Naive thymus-derived CD4-positive, alpha-beta T cell (primary cell): ENCODE measurements around the gene SORCS2. TPM values are rescaled to one million over a fixed set of nuclear protein-coding genes. Genes with fewer than 3 reads are reported as not detected.

Experiments used
- ATAC-seq: fragments of 150-1000 bp; cut with Tn5 transposase; 2 replicates; pipeline ENCODE4 v1.10.0; 2021; ENCODE audit warnings: mild to moderate bottlenecking, moderate library complexity
- CTCF ChIA-PET: fragments of 350-600 bp; sonication (Branson Sonifier 250); formaldehyde crosslinking; loops from one replicate; lab custom pipeline; 2021; ENCODE audit warnings: antibody characterized with exemption; lab: Charles Lee
- POLR2A ChIA-PET: fragments of 350-600 bp; sonication (Branson Sonifier 250); formaldehyde crosslinking; loops from one replicate; lab custom pipeline; 2021; ENCODE audit warnings: antibody characterized with exemption, inconsistent platforms; lab: Charles Lee
- DNase-seq, 9 donors: peaks; one replicate each; pipeline versions ENCODE4 v3.0.0 to v3.0.0-alpha.2; 2020 to 2022; ENCODE audit warnings: mixed read lengths in 1 of 9
- H3K27ac ChIP-seq: one replicate; pipeline ENCODE4 v1.7.0; 2013; ENCODE audit warnings: mild to moderate bottlenecking, low read depth, low read length, moderate library complexity
- H3K27me3 ChIP-seq, 2 donors: one replicate each; pipeline ENCODE4 v1.7.0; 2013; ENCODE audit warnings: low read length in 2 of 2, mild to moderate bottlenecking in 2 of 2, moderate library complexity in 2 of 2; ENCODE audit not compliant: control insufficient read depth in 2 of 2, insufficient read depth in 2 of 2
- H3K36me3 ChIP-seq, 3 experiments: 1 replicate in 2 of 3; 2 replicates in 1 of 3; pipeline ENCODE4 v1.7.0; 2013; ENCODE audit warnings: low read length in 3 of 3, mild to moderate bottlenecking in 3 of 3, moderate library complexity in 1 of 3; ENCODE audit not compliant: insufficient read depth in 3 of 3, control insufficient read depth in 2 of 3
- H3K4me1 ChIP-seq, 2 donors: one replicate each; pipeline ENCODE4 v1.7.0; 2013; ENCODE audit warnings: low read length in 2 of 2, mild to moderate bottlenecking in 2 of 2, moderate library complexity in 1 of 2; ENCODE audit not compliant: control insufficient read depth in 2 of 2, insufficient read depth in 2 of 2
- H3K4me3 ChIP-seq: 2 replicates; pipeline ENCODE4 v1.7.0; 2013; ENCODE audit warnings: mild to moderate bottlenecking, low read length
- H3K9me3 ChIP-seq, 3 experiments: 1 replicate in 2 of 3; 2 replicates in 1 of 3; pipeline ENCODE4 v1.7.0; 2013; ENCODE audit warnings: low read length in 3 of 3; ENCODE audit not compliant: control insufficient read depth in 2 of 3
- H3K27ac Mint-ChIP-seq, 9 donors: one replicate each; pipeline ENCODE4 v1.8.0; 2020 to 2022; ENCODE audit warnings: mixed read lengths in 9 of 9, mild to moderate bottlenecking in 8 of 9, moderate library complexity in 5 of 9, inconsistent platforms in 2 of 9
- H3K27me3 Mint-ChIP-seq, 5 donors: one replicate each; pipeline ENCODE4 v1.8.0; 2021 to 2022; ENCODE audit warnings: mixed read lengths in 5 of 5, mild to moderate bottlenecking in 1 of 5
- H3K36me3 Mint-ChIP-seq, 5 donors: one replicate each; pipeline ENCODE4 v1.8.0; 2020 to 2022; ENCODE audit warnings: mixed read lengths in 5 of 5, mild to moderate bottlenecking in 3 of 5, inconsistent platforms in 1 of 5
- H3K4me1 Mint-ChIP-seq, 7 donors: one replicate each; pipeline ENCODE4 v1.8.0; 2020 to 2022; ENCODE audit warnings: mixed read lengths in 7 of 7, mild to moderate bottlenecking in 3 of 7, inconsistent platforms in 1 of 7
- H3K4me3 Mint-ChIP-seq, 10 donors: one replicate each; pipeline ENCODE4 v1.8.0; 2020 to 2022; ENCODE audit warnings: mild to moderate bottlenecking in 10 of 10, mixed read lengths in 10 of 10, moderate library complexity in 6 of 10, inconsistent platforms in 2 of 10
- H3K9me3 Mint-ChIP-seq, 11 donors: one replicate each; pipeline ENCODE4 v1.8.0; 2020 to 2022; ENCODE audit warnings: mixed read lengths in 11 of 11, mild to moderate bottlenecking in 4 of 11, inconsistent platforms in 1 of 11, moderate library complexity in 1 of 11
- intact Hi-C, 2 donors: fragments of 100-400 bp; cut with micrococcal nuclease; formaldehyde crosslinking; loops; one replicate each; pipeline ENCODE4 v1.15.1; 2023
- polyA plus RNA-seq, 2 donors: library from polyadenylated mRNA; unstranded; fragments of 300-500 nt; fragmentation: Illumina TruSeq; gene quantifications; one replicate each; pipeline ENCODE4 v1.2.3, GENCODE V29; 2021
- total RNA-seq, 6 experiments: library from RNA in 5 of 6; stranded (reverse) in 5 of 6; gene quantifications; 1 replicate in 5 of 6; 2 replicates in 1 of 6; pipeline ENCODE4 v1.2.3 and lab custom pipeline; 2021 to 2026

The SORCS2 gene
- total and polyA plus RNA-seq, 7 experiments from 2014 or later, result 0.10 TPM; not detected in 6

DNA sequence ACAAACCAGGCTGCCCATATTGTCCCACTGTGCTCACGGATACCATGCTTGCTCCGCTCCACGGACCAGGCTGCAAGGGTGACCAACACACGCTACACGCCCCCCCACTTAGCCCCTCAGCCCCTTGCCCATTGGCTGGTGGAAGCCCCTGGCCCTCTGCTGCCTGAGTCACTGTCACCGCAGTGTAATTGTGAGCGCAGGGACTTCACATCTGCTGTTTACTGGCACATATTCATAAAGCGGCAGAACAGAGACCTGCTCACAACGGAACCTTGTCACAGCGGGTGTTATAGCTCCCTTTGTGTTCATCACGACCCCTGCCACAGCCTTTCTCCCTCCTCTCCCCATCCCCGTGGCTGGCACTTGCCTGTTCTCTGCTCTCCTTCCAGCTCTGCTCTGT is 158.7 kb downstream of the SORCS2 start:
- Histone ChIP-seq H3K27me3 (no peaks in the 10 kb centered on the region), H3K4me1 (no peaks in the 10 kb centered on the region), H3K36me3 (no peaks in the 10 kb centered on the region), H3K9me3 (no peaks in the 10 kb centered on the region), H3K4me3 (no peak overlapping the region), H3K27ac (no peak overlapping the region)
- Mint-ChIP-seq H3K36me3 (peaks cover 0 to under 1% (median 0%) of the 10 kb centered on the region in 5 donors), H3K27me3 (peaks cover 0 to 25% (median 14%) of the 10 kb centered on the region in 5 donors), H3K4me1 (no peaks in the 10 kb centered on the region), H3K4me3 (no peak overlapping the region), H3K9me3 (peaks cover 0 to 12% (median 4%) of the 10 kb centered on the region in 11 donors), H3K27ac (no peak overlapping the region)
- ChIA-PET POLR2A (no interaction called here), CTCF (no interaction called here)
- DNase-seq (no peak), ATAC-seq (no peak)
- intact Hi-C loops, result no loop called here

DNA sequence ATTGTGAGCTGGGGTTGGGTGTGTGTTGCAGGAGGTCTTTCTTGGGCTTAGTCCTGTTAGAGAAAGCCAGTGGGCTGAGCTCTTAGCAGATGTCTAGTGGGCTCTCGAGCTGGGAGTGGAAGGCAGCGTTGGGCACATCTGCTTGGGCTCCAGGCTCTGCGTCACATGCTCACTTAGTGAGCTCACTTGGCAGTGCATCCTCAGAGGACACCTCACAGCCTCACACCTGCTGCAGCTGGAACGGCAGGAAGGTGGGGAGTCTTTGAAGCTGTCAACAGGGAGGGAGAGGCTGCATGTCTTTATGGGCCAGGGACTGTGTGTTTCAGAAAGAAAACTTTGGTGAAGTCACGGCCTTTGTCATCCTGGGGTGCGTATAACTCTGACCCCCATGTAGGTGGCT is 160.1 kb downstream of the SORCS2 start:
- Histone ChIP-seq H3K27ac (no peak overlapping the region), H3K36me3 (no peaks in the 10 kb centered on the region), H3K27me3 (no peaks in the 10 kb centered on the region), H3K4me1 (no peaks in the 10 kb centered on the region), H3K9me3 (no peaks in the 10 kb centered on the region), H3K4me3 (no peak overlapping the region)
- no peaks in the 10 kb centered on the region for H3K36me3 Mint-ChIP-seq
- DNase-seq (no peak), ATAC-seq (no peak)
- peaks cover 0 to 25% (median 9%) of the 10 kb centered on the region in 5 donors for H3K27me3 Mint-ChIP-seq
- peaks cover 0 to 4% (median 0%) of the 10 kb centered on the region in 11 donors for H3K9me3 Mint-ChIP-seq
- intact Hi-C loops, result no loop called here
- CTCF ChIA-PET, result no interaction called here
- POLR2A ChIA-PET, result no interaction called here
- no peaks in the 10 kb centered on the region for H3K4me1 Mint-ChIP-seq
- H3K27ac Mint-ChIP-seq, result no peak overlapping the region
- no peak overlapping the region for H3K4me3 Mint-ChIP-seq

DNA sequence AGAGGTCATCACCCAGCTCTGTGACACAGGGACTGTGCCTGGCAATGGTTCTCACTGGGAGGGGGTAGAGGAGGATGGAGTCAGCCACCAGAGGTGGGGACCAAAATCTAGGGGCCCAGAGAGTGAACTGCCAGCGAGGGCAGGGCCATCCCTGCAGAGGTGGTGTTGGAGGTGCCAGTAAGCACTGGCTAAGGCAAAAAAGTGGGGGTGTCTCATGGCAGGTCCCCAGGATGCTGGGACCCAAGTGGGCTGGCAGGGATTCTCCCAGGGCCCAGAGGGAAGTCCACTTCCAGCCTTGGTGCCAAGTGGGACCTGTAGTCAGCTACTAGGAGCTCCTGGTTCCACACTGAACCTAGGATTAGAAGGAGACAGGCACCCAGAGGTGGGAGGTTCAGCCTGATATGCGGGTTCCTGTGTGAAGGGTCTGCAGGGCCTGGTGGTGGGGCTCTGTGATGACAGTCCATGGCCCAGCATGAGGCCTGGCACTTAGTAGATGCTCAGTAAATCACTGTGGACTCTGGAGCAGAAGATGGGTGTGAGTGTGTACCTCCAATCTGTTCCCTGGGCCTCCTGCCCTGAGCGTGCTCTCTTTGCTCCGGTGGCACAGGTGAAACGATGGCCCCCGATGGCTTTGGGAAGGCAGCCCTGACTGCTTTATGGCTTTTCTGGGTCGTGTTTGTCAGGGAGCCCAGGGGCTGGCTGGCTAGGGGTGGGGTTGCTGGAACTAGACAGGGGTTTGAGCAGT is 160.9 kb downstream of the SORCS2 start:
- no peak overlapping the region for H3K27ac ChIP-seq
- no peak for ATAC-seq
- no peak overlapping the region for H3K4me3 ChIP-seq
- H3K9me3 ChIP-seq, result no peaks in the 10 kb centered on the region
- Mint-ChIP-seq H3K36me3 (no peaks in the 10 kb centered on the region), H3K4me1 (no peaks in the 10 kb centered on the region), H3K4me3 (no peak overlapping the region), H3K27me3 (peaks cover 0 to 20% (median 9%) of the 10 kb centered on the region in 5 donors), H3K9me3 (peaks cover 0 to 3% (median 0%) of the 10 kb centered on the region in 11 donors), H3K27ac (no peak overlapping the region)
- CTCF ChIA-PET, result no interaction called here
- H3K27me3 ChIP-seq, result no peaks in the 10 kb centered on the region
- POLR2A ChIA-PET, result no interaction called here
- no peaks in the 10 kb centered on the region for H3K4me1 ChIP-seq
- no peak for DNase-seq
- H3K36me3 ChIP-seq, result no peaks in the 10 kb centered on the region
- intact Hi-C loops, result no loop called here

DNA sequence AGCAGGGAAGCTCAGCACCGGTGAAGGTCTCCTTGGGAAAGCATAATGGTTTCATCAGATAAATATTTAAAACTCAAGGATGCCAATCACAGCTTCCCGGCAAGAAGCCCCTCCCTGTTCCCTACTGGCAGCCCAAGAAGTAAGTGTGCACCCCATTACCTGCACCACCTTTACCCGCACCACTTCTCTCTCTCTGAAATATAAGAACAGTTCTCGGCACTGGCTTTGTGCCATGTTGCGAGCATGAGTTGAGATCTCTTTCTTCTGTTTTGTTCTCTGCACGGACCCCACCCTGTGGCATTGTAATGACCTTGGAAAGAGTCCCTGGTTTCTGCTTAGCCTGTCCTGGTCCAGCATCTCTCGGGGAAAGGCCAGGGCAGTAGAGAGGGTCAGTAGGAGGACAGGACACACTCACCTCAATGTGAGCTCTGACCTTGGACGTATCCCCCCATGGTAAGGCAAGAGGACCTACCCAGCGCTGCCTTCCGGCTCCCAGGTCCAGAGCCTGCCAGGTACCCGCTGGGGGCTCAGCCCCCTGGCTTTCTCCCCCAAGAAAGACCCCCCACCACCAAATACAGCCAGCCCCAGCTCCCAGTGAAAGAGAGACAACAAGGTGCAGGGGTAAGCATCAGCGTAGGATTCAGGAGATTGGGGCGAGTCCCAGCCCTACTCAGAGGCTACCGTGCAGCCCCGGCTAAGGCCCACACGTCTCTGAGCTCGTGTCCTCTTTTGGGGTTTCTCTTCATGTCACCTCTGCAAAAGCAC is 161.7 kb downstream of the SORCS2 start:
- peaks cover 0 to 3% (median 0%) of the 10 kb centered on the region in 11 donors for H3K9me3 Mint-ChIP-seq
- no peaks in the 10 kb centered on the region for H3K27me3 ChIP-seq
- CTCF ChIA-PET, result no interaction called here
- no peak overlapping the region for H3K4me3 Mint-ChIP-seq
- H3K36me3 Mint-ChIP-seq, result no peaks in the 10 kb centered on the region
- POLR2A ChIA-PET, result no interaction called here
- no peak overlapping the region for H3K4me3 ChIP-seq
- H3K27ac ChIP-seq, result no peak overlapping the region
- no peak overlapping the region for H3K27ac Mint-ChIP-seq
- no peaks in the 10 kb centered on the region for H3K4me1 Mint-ChIP-seq
- no peaks in the 10 kb centered on the region for H3K9me3 ChIP-seq
- DNase-seq (no peak), ATAC-seq (no peak)
- H3K36me3 ChIP-seq, result no peaks in the 10 kb centered on the region
- H3K27me3 Mint-ChIP-seq, result peaks cover 0 to 20% (median 9%) of the 10 kb centered on the region in 5 donors
- no peaks in the 10 kb centered on the region for H3K4me1 ChIP-seq
- intact Hi-C loops, result no loop called here

DNA sequence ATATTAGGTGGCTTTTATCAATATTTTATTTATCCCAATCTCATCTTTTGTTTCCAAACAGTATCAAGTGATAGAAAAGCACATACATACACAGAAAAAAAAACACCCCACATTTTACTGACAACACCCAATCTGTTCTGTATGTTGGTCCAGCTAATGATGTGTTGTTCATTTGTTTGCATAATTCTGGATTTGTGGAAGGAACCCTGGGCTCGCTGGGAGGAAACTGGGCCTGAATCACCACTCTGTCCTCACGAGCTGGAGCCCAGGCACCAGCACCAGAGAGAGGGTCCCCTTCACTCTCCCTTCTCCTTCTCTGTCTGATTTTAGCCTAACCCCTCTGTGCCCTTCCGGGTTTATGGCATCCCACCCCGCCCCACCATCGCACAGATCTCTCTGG is 162.6 kb downstream of the SORCS2 start:
- H3K27me3 Mint-ChIP-seq, result peaks cover 0 to 20% (median 9%) of the 10 kb centered on the region in 5 donors
- Histone ChIP-seq H3K9me3 (no peaks in the 10 kb centered on the region), H3K27ac (no peak overlapping the region), H3K27me3 (no peaks in the 10 kb centered on the region), H3K4me3 (no peak overlapping the region), H3K4me1 (no peaks in the 10 kb centered on the region), H3K36me3 (no peaks in the 10 kb centered on the region)
- H3K36me3 Mint-ChIP-seq, result no peaks in the 10 kb centered on the region
- intact Hi-C loops, result no loop called here
- peaks cover 0 to 3% (median 0%) of the 10 kb centered on the region in 11 donors for H3K9me3 Mint-ChIP-seq
- H3K27ac Mint-ChIP-seq, result no peak overlapping the region
- H3K4me1 Mint-ChIP-seq, result no peaks in the 10 kb centered on the region
- ATAC-seq (no peak), DNase-seq (no peak)
- POLR2A ChIA-PET, result no interaction called here
- CTCF ChIA-PET, result no interaction called here
- H3K4me3 Mint-ChIP-seq, result no peak overlapping the region

DNA sequence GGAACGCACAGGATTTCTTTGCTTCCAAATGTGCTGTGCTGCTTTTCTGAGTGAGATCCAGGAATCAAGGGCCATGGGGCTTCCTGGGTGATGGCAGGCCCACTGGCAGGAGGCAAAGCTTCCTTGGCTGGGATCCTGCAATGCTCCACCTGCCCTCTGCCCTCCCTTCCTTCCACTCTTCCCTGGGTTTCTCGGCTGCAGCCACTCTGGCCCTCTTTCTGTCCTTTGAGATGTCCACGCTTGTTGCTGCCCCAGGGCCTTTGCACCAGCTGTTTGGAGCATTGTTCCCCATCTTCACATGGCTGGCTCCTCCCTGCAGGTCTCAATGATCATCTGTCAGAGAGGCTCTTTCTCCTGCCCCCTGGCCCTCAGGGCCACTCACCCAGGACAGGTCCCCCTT is 163.5 kb downstream of the SORCS2 start:
- H3K27me3 Mint-ChIP-seq, result peaks cover 0 to 21% (median 9%) of the 10 kb centered on the region in 5 donors
- ChIA-PET POLR2A (no interaction called here), CTCF (no interaction called here)
- H3K4me3 Mint-ChIP-seq, result no peak overlapping the region
- no peak for DNase-seq
- H3K36me3 ChIP-seq, result no peaks in the 10 kb centered on the region
- peaks cover 0 to 3% (median 0%) of the 10 kb centered on the region in 11 donors for H3K9me3 Mint-ChIP-seq
- no peaks in the 10 kb centered on the region for H3K36me3 Mint-ChIP-seq
- H3K4me1 ChIP-seq, result no peaks in the 10 kb centered on the region
- no peak overlapping the region for H3K27ac ChIP-seq
- intact Hi-C loops, result no loop called here
- ATAC-seq, result no peak
- no peaks in the 10 kb centered on the region for H3K27me3 ChIP-seq
- no peak overlapping the region for H3K4me3 ChIP-seq
- no peaks in the 10 kb centered on the region for H3K4me1 Mint-ChIP-seq
- no peaks in the 10 kb centered on the region for H3K9me3 ChIP-seq
- H3K27ac Mint-ChIP-seq, result no peak overlapping the region
